GM12878 (cell line): ENCODE results near the gene MYO3B. TPM values are rescaled to one million over a fixed set of nuclear protein-coding genes. Genes with fewer than 3 reads are reported as not detected.
"Not testable (repeated sequence)": the region's sequence is repeated elsewhere in the genome, so short reads cannot be mapped to it uniquely, and the experiment has no call there.

ENCODE experiments used
- ATAC-seq: fragments of 200-7000 bp; cut with Tn5 transposase; 3 replicates; pipeline ENCODE4 v1.9.1; 2020; ENCODE audit warnings: mild to moderate bottlenecking, moderate library complexity
- BruUV-seq: library from RNA; stranded (reverse); fragments of 400-500 nt; replicated peaks from 2 replicates; lab custom pipeline; 2021; lab: Mats Ljungman, UMichigan
- CTCF ChIA-PET: fragments of 300-600 bp; sonication (Branson Sonifier 250); formaldehyde crosslinking; extraction: SDS; loops from one replicate; lab custom pipeline; 2021; ENCODE audit warnings: inconsistent platforms; lab: Yijun Ruan, JAX
- POLR2A ChIA-PET: fragments of 350-600 bp; formaldehyde crosslinking; extraction: SDS; loops from one replicate; lab custom pipeline; 2021; ENCODE audit warnings: inconsistent platforms; lab: Charles Lee
- RAD21 ChIA-PET: fragments of 300-600 bp; sonication (Branson Sonifier 250); formaldehyde crosslinking; loops from one replicate; lab custom pipeline; 2023; ENCODE audit warnings: antibody characterized with exemption; ENCODE audit not compliant: unreplicated experiment; lab: Charles Lee
- SMC1A ChIA-PET: fragments of 300-600 bp; sonication (Branson Sonifier 250); formaldehyde crosslinking; loops from one replicate; lab custom pipeline; 2023; ENCODE audit not compliant: unreplicated experiment, uncharacterized antibody; lab: Charles Lee
- DNase-seq: peaks from one replicate; pipeline ENCODE4 v3.0.0-alpha.2; 2011; ENCODE audit warnings: low read depth, low spot score
- FAIRE-seq: peaks from 3 replicates; lab custom pipeline; 2011; peaks lifted over from hg19 to GRCh38; lab: Jason Lieb, UNC
- H2AFZ ChIP-seq: 2 replicates; pipeline ENCODE4 v1.6.0; 2011; ENCODE audit warnings: low read depth, low read length, control low read depth; ENCODE audit not compliant: control insufficient read depth
- H3K27ac ChIP-seq: 2 replicates; pipeline ENCODE4 v1.5.1; 2011; ENCODE audit warnings: control low read depth; ENCODE audit not compliant: control insufficient read depth, insufficient read depth
- H3K27me3 ChIP-seq, 2 experiments: replicated peaks in 1 of 2; 2 replicates each; pipeline versions ENCODE4 v1.6.0 to v1.6.1; 2011; ENCODE audit warnings: low read length in 1 of 2; ENCODE audit not compliant: control insufficient read depth in 2 of 2, insufficient read depth in 2 of 2
- H3K36me3 ChIP-seq, 2 experiments: 2 replicates each; pipeline ENCODE4 v1.5.1; 2011; ENCODE audit warnings: low read length in 1 of 2; ENCODE audit not compliant: control insufficient read depth in 2 of 2, insufficient read depth in 2 of 2
- H3K4me1 ChIP-seq: 2 replicates; pipeline ENCODE4 v1.6.1; 2011; ENCODE audit warnings: mild to moderate bottlenecking, low read length, moderate library complexity, mixed read lengths; ENCODE audit not compliant: control insufficient read depth, insufficient read depth
- H3K4me2 ChIP-seq: 2 replicates; pipeline ENCODE4 v1.6.0; 2011; ENCODE audit warnings: control low read depth; ENCODE audit not compliant: control insufficient read depth, insufficient read depth
- H3K4me3 ChIP-seq: fragments of 200-600 bp; sonication (generic); 2 replicates; pipeline ENCODE4 v1.5.1; 2016
- H3K79me2 ChIP-seq: 2 replicates; pipeline ENCODE4 v1.6.0; 2011; ENCODE audit warnings: low read length; ENCODE audit not compliant: control insufficient read depth, insufficient read depth
- H3K9ac ChIP-seq: 2 replicates; pipeline ENCODE4 v1.8.0; 2011; ENCODE audit warnings: low read length, control low read depth, mixed read lengths; ENCODE audit not compliant: control insufficient read depth, insufficient read depth
- H3K9me3 ChIP-seq: replicated peaks from 3 replicates; pipeline ENCODE4 v1.5.1; 2011; ENCODE audit warnings: mild to moderate bottlenecking, low read length; ENCODE audit not compliant: control insufficient read depth, insufficient read depth
- H4K20me1 ChIP-seq: 2 replicates; pipeline ENCODE4 v1.6.0; 2011; ENCODE audit not compliant: control insufficient read depth, insufficient read depth
- FOS ChIP-seq: IDR thresholded peaks from 3 replicates; pipeline ENCODE4 v1.6.1; 2011; ENCODE audit warnings: borderline replicate concordance; ENCODE audit not compliant: insufficient read length; ENCODE audit errors: extremely low read depth
- KLF5 ChIP-seq: fragments of 450-650 bp; IDR thresholded peaks from 2 replicates; pipeline ENCODE4 v1.6.1; 2014; ENCODE audit warnings: mild to moderate bottlenecking; ENCODE audit not compliant: partially characterized antibody
- ZNF622 ChIP-seq: fragments of 450-650 bp; IDR thresholded peaks from 2 replicates; pipeline ENCODE4 v1.6.1; 2017; ENCODE audit warnings: mild to moderate bottlenecking, inconsistent platforms
- WGBS: methylation state at CpG from one replicate; pipeline ENCODE4 v1.1.6; 2016; ENCODE audit warnings: low lambda C conversion rate; ENCODE audit not compliant: insufficient replicate concordance, insufficient coverage; ENCODE audit errors: missing lambda C conversion rate; 5-methylcytosine and 5-hydroxymethylcytosine counted together
- in situ Hi-C: fragments of 300-500 bp; cut with MboI; formaldehyde crosslinking; loops from 9 replicates; pipeline ENCODE4 v1.14.3; 2018; ENCODE audit warnings: mixed read lengths
- intact Hi-C: fragments of 100-400 bp; cut with micrococcal nuclease; formaldehyde crosslinking; loops from one replicate; pipeline ENCODE4 v1.14.2; 2022; ENCODE audit not compliant: unreplicated experiment
- polyA plus RNA-seq, 11 experiments: library from polyadenylated mRNA; depleted of rRNA in 4 of 11; unstranded in 6 of 11; stranded (reverse) in 5 of 11; fragments of >200 nt; fragmentation: Nextera tagmentation in 4 of 11; fragmentation: Illumina TruSeq in 1 of 11; extraction: Ambion mirVana in 4 of 11; extraction: Trizol in 1 of 11; gene quantifications; 1 replicate in 1 of 11; 2 replicates in 10 of 11; pipeline versions ENCODE4 v1.2.1 to v1.2.3, GENCODE V29; 2011 to 2016; ENCODE audit warnings: inconsistent platforms in 2 of 11, missing spikeins in 2 of 11, low read depth in 1 of 11
- total RNA-seq, 4 experiments: library from RNA; depleted of rRNA in 3 of 4; stranded (reverse); fragments of >200 nt in 3 of 4; fragmentation: Illumina TruSeq in 1 of 4; extraction: Trizol in 1 of 4; gene quantifications; 2 replicates each; pipeline versions ENCODE4 v1.2.1 to v1.2.3, GENCODE V29; 2013 to 2021
- TF ChIP-seq, protein P1 (sequence below): IDR thresholded peaks from 2 replicates; pipeline ENCODE4 v1.6.1; 2012; ENCODE audit warnings: mild to moderate bottlenecking, low read depth, low read length

MYO3B gene
- total and polyA plus RNA-seq, 10 of the 15 experiments (the other 5 are each of a cell fraction or from before 2014, with no cell fraction given), result 1.1 to 7.1 (median 2.1) TPM

DNA sequence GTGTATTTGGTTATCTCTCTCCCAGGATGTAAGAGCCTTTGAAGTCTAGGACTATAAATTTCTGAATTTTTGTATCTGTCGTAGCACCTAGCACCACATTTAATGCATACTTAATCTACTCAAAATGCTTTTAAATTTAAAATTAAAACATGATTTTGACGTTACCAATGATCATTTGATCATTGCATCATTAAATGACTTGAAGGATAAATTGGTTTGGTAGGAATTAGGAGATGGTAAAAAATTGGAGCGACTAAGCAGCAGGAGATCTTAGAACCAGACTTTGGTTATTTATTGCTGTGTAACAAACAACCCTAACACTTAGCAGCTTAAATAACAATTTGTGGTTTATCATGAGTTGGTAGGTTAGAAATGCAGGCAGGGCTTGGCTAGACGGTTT, 84.9 kb downstream of the MYO3B start (continued):
- TF ChIP-seq FOS (no peak), ZNF622 (no peak), KLF5 (no peak)
- TF ChIP-seq, protein P1, sequence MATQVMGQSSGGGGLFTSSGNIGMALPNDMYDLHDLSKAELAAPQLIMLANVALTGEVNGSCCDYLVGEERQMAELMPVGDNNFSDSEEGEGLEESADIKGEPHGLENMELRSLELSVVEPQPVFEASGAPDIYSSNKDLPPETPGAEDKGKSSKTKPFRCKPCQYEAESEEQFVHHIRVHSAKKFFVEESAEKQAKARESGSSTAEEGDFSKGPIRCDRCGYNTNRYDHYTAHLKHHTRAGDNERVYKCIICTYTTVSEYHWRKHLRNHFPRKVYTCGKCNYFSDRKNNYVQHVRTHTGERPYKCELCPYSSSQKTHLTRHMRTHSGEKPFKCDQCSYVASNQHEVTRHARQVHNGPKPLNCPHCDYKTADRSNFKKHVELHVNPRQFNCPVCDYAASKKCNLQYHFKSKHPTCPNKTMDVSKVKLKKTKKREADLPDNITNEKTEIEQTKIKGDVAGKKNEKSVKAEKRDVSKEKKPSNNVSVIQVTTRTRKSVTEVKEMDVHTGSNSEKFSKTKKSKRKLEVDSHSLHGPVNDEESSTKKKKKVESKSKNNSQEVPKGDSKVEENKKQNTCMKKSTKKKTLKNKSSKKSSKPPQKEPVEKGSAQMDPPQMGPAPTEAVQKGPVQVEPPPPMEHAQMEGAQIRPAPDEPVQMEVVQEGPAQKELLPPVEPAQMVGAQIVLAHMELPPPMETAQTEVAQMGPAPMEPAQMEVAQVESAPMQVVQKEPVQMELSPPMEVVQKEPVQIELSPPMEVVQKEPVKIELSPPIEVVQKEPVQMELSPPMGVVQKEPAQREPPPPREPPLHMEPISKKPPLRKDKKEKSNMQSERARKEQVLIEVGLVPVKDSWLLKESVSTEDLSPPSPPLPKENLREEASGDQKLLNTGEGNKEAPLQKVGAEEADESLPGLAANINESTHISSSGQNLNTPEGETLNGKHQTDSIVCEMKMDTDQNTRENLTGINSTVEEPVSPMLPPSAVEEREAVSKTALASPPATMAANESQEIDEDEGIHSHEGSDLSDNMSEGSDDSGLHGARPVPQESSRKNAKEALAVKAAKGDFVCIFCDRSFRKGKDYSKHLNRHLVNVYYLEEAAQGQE, result no peak

DNA sequence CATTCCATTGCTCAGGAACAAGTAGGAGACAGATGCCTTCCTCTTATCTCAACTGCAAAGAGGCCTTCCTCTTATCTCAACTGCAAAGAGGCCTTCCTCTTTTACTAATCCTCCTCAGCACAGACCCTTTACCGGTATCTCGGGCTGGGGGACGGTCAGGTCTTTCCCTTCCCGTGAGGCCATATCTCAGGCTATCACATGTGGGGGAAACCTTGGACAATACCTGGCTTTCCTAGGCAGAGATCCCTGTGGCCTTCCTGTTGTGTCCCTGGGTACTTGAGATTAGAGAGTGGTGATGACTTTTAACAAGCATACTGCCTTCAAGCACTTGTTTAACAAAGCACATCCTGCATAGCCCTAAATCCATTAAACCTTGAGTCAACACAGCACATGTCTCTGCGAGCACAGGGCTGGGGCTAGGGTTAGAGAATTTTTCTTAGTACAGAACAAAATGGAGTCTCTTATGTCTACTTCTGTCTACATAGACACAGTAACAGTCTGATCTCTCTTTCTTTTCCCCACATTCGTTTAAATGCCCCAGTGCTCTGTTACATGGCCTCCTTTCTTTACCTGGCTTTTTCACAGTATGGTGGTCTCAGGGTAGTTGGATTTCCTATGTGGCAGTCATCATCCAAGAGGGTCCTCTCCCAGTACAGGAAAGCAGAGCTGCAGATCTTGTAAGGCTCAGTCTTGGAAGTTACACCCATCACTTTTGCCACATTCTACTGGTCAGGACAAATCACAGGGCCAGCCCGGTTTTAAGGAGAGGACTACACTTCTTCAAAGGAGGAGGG, 86.0 kb downstream of the MYO3B start:
- H3K27ac ChIP-seq, H3K4me3 ChIP-seq, BruUV-seq, intact Hi-C loops, DNase-seq, H3K9me3 ChIP-seq, H2AFZ ChIP-seq, ATAC-seq, H3K4me2 ChIP-seq, H3K4me1 ChIP-seq, H3K36me3 ChIP-seq, H3K9ac ChIP-seq, in situ Hi-C loops, H3K27me3 ChIP-seq, H4K20me1 ChIP-seq, H3K79me2 ChIP-seq, FAIRE-seq: not testable (repeated sequence)
- SMC1A ChIA-PET, result interaction anchor here (1.3 kb wide), 1 partner anchor 72 kb away, joined by 3 read pairs; no protein-coding TSS in a partner anchor
- CTCF ChIA-PET, result interaction anchor here (1.2 to 1.6 kb wide), 3 partner anchors 15 to 60 kb away, joined by 3 to 4 read pairs (median 4); no protein-coding TSS in a partner anchor
- POLR2A ChIA-PET, result interaction anchor here (0.5 kb wide), 1 partner anchor 154 kb away, joined by 3 read pairs; no protein-coding TSS in a partner anchor
- RAD21 ChIA-PET, result interaction anchor here (1.3 kb wide), 1 partner anchor 97 kb away, joined by 3 read pairs; no protein-coding TSS in a partner anchor
- WGBS, result 33% methylated on average over 7 of the region's 7 CpGs
